Common myeloid progenitor, CD34-positive (primary cell): Measurements from ENCODE around the gene NDUFA7.
"Not testable (repeated sequence)": the region's sequence is repeated elsewhere in the genome, so short reads cannot be mapped to it uniquely, and the experiment has no call there.

Experiments
- CTCF ChIA-PET: fragments of 350-600 bp; sonication (Branson Sonifier 250); formaldehyde crosslinking; loops from one replicate; lab custom pipeline; 2021; ENCODE audit warnings: antibody characterized with exemption; lab: Charles Lee
- POLR2A ChIA-PET: fragments of 350-600 bp; sonication (Branson Sonifier 250); formaldehyde crosslinking; loops from one replicate; lab custom pipeline; 2021; ENCODE audit warnings: antibody characterized with exemption; lab: Charles Lee
- DNase-seq, 3 donors: peaks; one replicate each; pipeline versions ENCODE4 v3.0.0 to v3.0.0-alpha.2; 2013
- H3K27ac ChIP-seq, 2 experiments: 1 replicate in 1 of 2; 2 replicates in 1 of 2; pipeline ENCODE4 v1.7.0; 2013; ENCODE audit warnings: inconsistent platforms in 2 of 2, low read length in 2 of 2, mild to moderate bottlenecking in 2 of 2, low read depth in 1 of 2, moderate library complexity in 1 of 2; ENCODE audit not compliant: severe bottlenecking in 2 of 2, insufficient read depth in 1 of 2, poor library complexity in 1 of 2
- H3K27me3 ChIP-seq, 5 experiments: replicated peaks in 2 of 5; 1 replicate in 3 of 5; 2 replicates in 2 of 5; pipeline versions ENCODE4 v1.6.1 to v1.7.0; 2013; ENCODE audit warnings: low read length in 4 of 5, mild to moderate bottlenecking in 2 of 5, moderate library complexity in 2 of 5, inconsistent platforms in 1 of 5; ENCODE audit not compliant: insufficient read depth in 5 of 5, control insufficient read depth in 4 of 5
- H3K36me3 ChIP-seq, 4 experiments: 1 replicate in 2 of 4; 2 replicates in 2 of 4; pipeline versions ENCODE4 v1.6.1 to v1.7.0; 2013; ENCODE audit warnings: low read length in 3 of 4, control low read depth in 1 of 4, mild to moderate bottlenecking in 1 of 4; ENCODE audit not compliant: control insufficient read depth in 4 of 4, insufficient read depth in 4 of 4
- H3K4me1 ChIP-seq, 4 experiments: 1 replicate in 3 of 4; 2 replicates in 1 of 4; pipeline versions ENCODE4 v1.6.1 to v1.7.1; 2013; ENCODE audit warnings: low read length in 3 of 4, mild to moderate bottlenecking in 3 of 4, control low read depth in 1 of 4, inconsistent platforms in 1 of 4, moderate library complexity in 1 of 4; ENCODE audit not compliant: control insufficient read depth in 4 of 4, insufficient read depth in 4 of 4; ENCODE audit errors: control extremely low read depth in 1 of 4
- H3K4me3 ChIP-seq, 7 experiments: 1 replicate in 4 of 7; 2 replicates in 3 of 7; pipeline versions ENCODE4 v1.5.1 to v1.7.0; 2013; ENCODE audit warnings: mild to moderate bottlenecking in 7 of 7, low read length in 6 of 7, moderate library complexity in 6 of 7, inconsistent platforms in 2 of 7, low read depth in 2 of 7, control low read depth in 1 of 7; ENCODE audit not compliant: insufficient read depth in 4 of 7, control insufficient read depth in 1 of 7; ENCODE audit errors: extremely low read depth in 1 of 7
- H3K9me3 ChIP-seq, 5 experiments: 1 replicate in 4 of 5; 2 replicates in 1 of 5; pipeline versions ENCODE4 v1.6.1 to v1.7.1; 2013; ENCODE audit warnings: low read length in 4 of 5, mild to moderate bottlenecking in 2 of 5, inconsistent platforms in 1 of 5, low read depth in 1 of 5, moderate library complexity in 1 of 5; ENCODE audit not compliant: control insufficient read depth in 4 of 5, insufficient read depth in 2 of 5; ENCODE audit errors: control extremely low read depth in 1 of 5
- WGBS: methylation state at CpG from one replicate; pipeline ENCODE4 v1.1.5; 2013; ENCODE audit not compliant: insufficient coverage; 5-methylcytosine and 5-hydroxymethylcytosine counted together

Gene NDUFA7

GRCh38 chr19:8276508-8276907, 44.7 kb downstream of the NDUFA7 start:
- H3K27me3 ChIP-seq, H3K9me3 ChIP-seq, CTCF ChIA-PET, H3K27ac ChIP-seq, DNase-seq, H3K4me1 ChIP-seq, H3K4me3 ChIP-seq, POLR2A ChIA-PET, H3K36me3 ChIP-seq: not testable (repeated sequence)
- no CpG with 5 or more reads among the region's 9 CpGs for WGBS

GRCh38 chr19:8269724-8270123, 51.5 kb downstream of the NDUFA7 start:
- H3K36me3 ChIP-seq = no peaks in the 10 kb centered on the region
- H3K9me3 ChIP-seq = no peaks in the 10 kb centered on the region
- H3K4me1 ChIP-seq = peaks cover 0 to 7% (median 4%) of the 10 kb centered on the region in 4 experiments
- POLR2A ChIA-PET = no interaction called here
- H3K4me3 ChIP-seq = no peak overlapping the region
- peaks cover 0 to 2% (median 0%) of the 10 kb centered on the region in 5 experiments for H3K27me3 ChIP-seq
- DNase-seq = no peak
- WGBS = 78% methylated on average over 2 of the region's 3 CpGs
- no peak overlapping the region for H3K27ac ChIP-seq
- CTCF ChIA-PET = interaction anchor here (0.8 to 1.4 kb wide), 2 partner anchors 16 to 33 kb away, joined by 3 to 4 read pairs; no protein-coding TSS in a partner anchor

GRCh38 chr19:8265872-8266271, 55.3 kb downstream of the NDUFA7 start:
- H3K9me3 ChIP-seq = no peaks in the 10 kb centered on the region
- peaks cover 0 to 11% (median 0%) of the 10 kb centered on the region in 4 experiments for H3K36me3 ChIP-seq
- H3K27me3 ChIP-seq = peaks cover 0 to 2% (median 0%) of the 10 kb centered on the region in 5 experiments
- peaks cover 0 to 9% (median 5%) of the 10 kb centered on the region in 4 experiments for H3K4me1 ChIP-seq
- WGBS = no CpG with 5 or more reads among the region's 3 CpGs
- no peak overlapping the region for H3K27ac ChIP-seq
- CTCF ChIA-PET = interaction anchor here (0.6 to 1.0 kb wide), 2 partner anchors 10 to 45 kb away, joined by 3 to 5 read pairs; no protein-coding TSS in a partner anchor
- DNase-seq = no peak
- no peak overlapping the region for H3K4me3 ChIP-seq
- POLR2A ChIA-PET = no interaction called here

GRCh38 chr19:8264248-8264647, 56.9 kb downstream of the NDUFA7 start:
- not testable (repeated sequence) for DNase-seq, H3K27ac ChIP-seq

GRCh38 chr19:8262431-8262830, 58.7 kb downstream of the NDUFA7 start:
- H3K27me3 ChIP-seq = peaks cover 0 to 2% (median 0%) of the 10 kb centered on the region in 5 experiments
- H3K4me3 ChIP-seq = no peak overlapping the region
- ChIA-PET CTCF (interaction anchor here (1.0 kb wide), 1 partner anchor 9 kb away, joined by 5 read pairs; no protein-coding TSS in a partner anchor), POLR2A (no interaction called here)
- H3K4me1 ChIP-seq = peaks cover 0 to 3% (median 1%) of the 10 kb centered on the region in 4 experiments
- WGBS = 96% methylated on average over 3 of the region's 6 CpGs
- no peaks in the 10 kb centered on the region for H3K9me3 ChIP-seq
- no peak for DNase-seq
- H3K36me3 ChIP-seq = peaks cover 0 to 28% (median 4%) of the 10 kb centered on the region in 4 experiments
- H3K27ac ChIP-seq = no peak overlapping the region

More at GRCh38 chr19:8264248-8264647, 56.9 kb downstream of the NDUFA7 start:
- H3K4me1 ChIP-seq, H3K4me3 ChIP-seq, H3K9me3 ChIP-seq, POLR2A ChIA-PET, H3K27me3 ChIP-seq, CTCF ChIA-PET: not testable (repeated sequence)
- WGBS = 100% methylated on average over 1 of the region's 4 CpGs
- H3K36me3 ChIP-seq = peaks cover 0 to 17% (median 0%) of the 10 kb centered on the region in 4 experiments

GRCh38 chr19:8261881-8262280, 59.3 kb downstream of the NDUFA7 start:
- Histone ChIP-seq H3K4me1 (peaks cover 0 to 3% (median 1%) of the 10 kb centered on the region in 4 experiments), H3K27me3 (peaks cover 0 to 2% (median 0%) of the 10 kb centered on the region in 5 experiments), H3K4me3 (no peak overlapping the region), H3K36me3 (peaks cover under 1 to 33% (median 4%) of the 10 kb centered on the region in 4 experiments), H3K27ac (no peak overlapping the region), H3K9me3 (no peaks in the 10 kb centered on the region)
- ChIA-PET CTCF (interaction anchor here (1.0 kb wide), 1 partner anchor 8 kb away, joined by 5 read pairs; no protein-coding TSS in a partner anchor), POLR2A (no interaction called here)
- 98% methylated on average over 9 of the region's 14 CpGs for WGBS
- no peak for DNase-seq

- H3K4me3 ChIP-seq = no peak overlapping the region
- no peak overlapping the region for H3K27ac ChIP-seq
- H3K27me3 ChIP-seq = peaks cover 0 to 2% (median 0%) of the 10 kb centered on the region in 5 experiments
- 100% methylated on average over 7 of the region's 9 CpGs for WGBS
- H3K4me1 ChIP-seq = peaks cover 0 to 3% (median 1%) of the 10 kb centered on the region in 4 experiments
- ChIA-PET POLR2A (no interaction called here), CTCF (no interaction called here)
- peaks cover 2 to 39% (median 8%) of the 10 kb centered on the region in 4 experiments for H3K36me3 ChIP-seq
- H3K9me3 ChIP-seq = no peaks in the 10 kb centered on the region
- no peak for DNase-seq
Measured at GRCh38 chr19:8261347-8261746, 59.8 kb downstream of the NDUFA7 start.
